Measurements from ENCODE around the gene POR.

- TF ChIP-seq GLIS3 (CRISPR knock-in tag; IDR thresholded peaks at IDR 0.05) (no peak), RARB (CRISPR knock-in tag; IDR thresholded peaks at IDR 0.05) (no peak), CSRNP3 (CRISPR knock-in tag; IDR thresholded peaks at IDR 0.05) (no peak)
Measured at GRCh38 chr7:75962607-75963380, 47.8 kb downstream of the POR start.
